HCT116 (cell line): ENCODE results near the gene GPR22. TPM values are rescaled to one million over a fixed set of nuclear protein-coding genes. Genes with fewer than 3 reads are reported as not detected.

Experiments used
- ATAC-seq: fragments of 200-7000 bp; cut with Tn5 transposase; 2 replicates; pipeline ENCODE4 v1.9.1; 2020; ENCODE audit warnings: mild to moderate bottlenecking, moderate library complexity
- BruUV-seq: library from RNA; stranded (reverse); fragments of 400-500 nt; replicated peaks from 2 replicates; lab custom pipeline; 2021; lab: Mats Ljungman, UMichigan
- CTCF ChIA-PET: fragments of 300-600 bp; sonication (Branson Sonifier 250); formaldehyde crosslinking; loops from one replicate; lab custom pipeline; 2021; ENCODE audit warnings: antibody characterized with exemption; lab: Charles Lee
- POLR2A ChIA-PET: fragments of 300-600, 350-600 bp; sonication (Branson Sonifier 250); formaldehyde crosslinking; loops from one replicate; lab custom pipeline; 2021; ENCODE audit warnings: antibody characterized with exemption; lab: Charles Lee
- RAD21 ChIA-PET, 2 experiments: fragments of 300-600 bp; sonication (Branson Sonifier 250); formaldehyde crosslinking; loops; one replicate each; lab custom pipeline; 2023; ENCODE audit warnings: low total read pairs in 2 of 2; ENCODE audit not compliant: uncharacterized antibody in 2 of 2, unreplicated experiment in 2 of 2, low non-redundant PET in 1 of 2; lab: Charles Lee
- DNase-seq: peaks from one replicate; pipeline ENCODE4 v3.0.0-alpha.2; 2010; ENCODE audit warnings: low read depth, low spot score
- H2AFZ ChIP-seq: fragments of 200-600 bp; shearing (Covaris generic), sonication (generic); 2 replicates; pipeline ENCODE4 v1.6.1; 2017; ENCODE audit warnings: low read depth, mixed run types, mixed read lengths, antibody characterized with exemption, low read length; ENCODE audit not compliant: poor library complexity, severe bottlenecking
- H3K27ac ChIP-seq: 2 replicates; pipeline ENCODE4 v1.5.1; 2012; ENCODE audit warnings: low read depth, low read length
- H3K27me3 ChIP-seq: fragments of 200-600 bp; sonication (generic); 2 replicates; pipeline ENCODE4 v1.6.1; 2016; ENCODE audit warnings: mixed run types, low read length, mixed read lengths; ENCODE audit not compliant: insufficient read depth
- H3K36me3 ChIP-seq, 2 experiments: fragments of 200-500 bp in 1 of 2; fragments of 200-600 bp in 1 of 2; sonication (Bioruptor generic) in 1 of 2; sonication (generic) in 1 of 2; 2 replicates each; pipeline versions ENCODE4 v1.5.1 to v1.6.1; 2014 to 2016; ENCODE audit warnings: low read length in 2 of 2, inconsistent platforms in 1 of 2, mixed read lengths in 1 of 2, mixed run types in 1 of 2; ENCODE audit not compliant: insufficient read depth in 2 of 2, control insufficient read depth in 1 of 2
- H3K4me1 ChIP-seq, 2 experiments: fragments of 200-600 bp in 1 of 2; sonication (generic) in 1 of 2; 2 replicates each; pipeline versions ENCODE4 v1.5.1 to v1.6.1; 2012 to 2017; ENCODE audit warnings: low read length in 2 of 2, inconsistent platforms in 1 of 2, mild to moderate bottlenecking in 1 of 2, mixed read lengths in 1 of 2, mixed run types in 1 of 2, moderate library complexity in 1 of 2; ENCODE audit not compliant: insufficient read depth in 2 of 2, control insufficient read depth in 1 of 2
- H3K4me2 ChIP-seq: fragments of 200-600 bp; sonication (generic); 2 replicates; pipeline ENCODE4 v1.6.1; 2017; ENCODE audit warnings: mixed run types, low read length, mixed read lengths
- H3K4me3 ChIP-seq, 2 experiments: fragments of 200-600 bp in 1 of 2; sonication (generic) in 1 of 2; replicated peaks in 1 of 2; 2 replicates each; pipeline ENCODE4 v1.5.1; 2011 to 2016; ENCODE audit warnings: low read length in 2 of 2, control low read depth in 1 of 2, low read depth in 1 of 2, mild to moderate bottlenecking in 1 of 2, mixed read lengths in 1 of 2, mixed run types in 1 of 2
- H3K79me2 ChIP-seq: fragments of 200-600 bp; sonication (generic); 2 replicates; pipeline ENCODE4 v1.6.1; 2017; ENCODE audit warnings: mild to moderate bottlenecking, mixed run types, low read length, moderate library complexity, mixed read lengths; ENCODE audit not compliant: insufficient read depth
- H3K9ac ChIP-seq: fragments of 200-600 bp; sonication (generic); 2 replicates; pipeline ENCODE4 v1.6.1; 2016; ENCODE audit warnings: low read length, mixed read lengths
- H3K9me2 ChIP-seq: fragments of 200-600 bp; sonication (generic), shearing (Covaris generic); 2 replicates; pipeline ENCODE4 v1.6.1; 2017; ENCODE audit warnings: mixed run types, mild to moderate bottlenecking, moderate library complexity; ENCODE audit not compliant: insufficient read depth
- H3K9me3 ChIP-seq, 2 experiments: fragments of 200-500 bp in 1 of 2; fragments of 200-600 bp in 1 of 2; sonication (Bioruptor generic) in 1 of 2; sonication (generic) in 1 of 2; 2 replicates each; pipeline ENCODE4 v1.6.1; 2014 to 2017; ENCODE audit warnings: low read length in 2 of 2, mixed read lengths in 2 of 2, inconsistent platforms in 1 of 2, low read depth in 1 of 2, mild to moderate bottlenecking in 1 of 2, mixed run types in 1 of 2, moderate library complexity in 1 of 2; ENCODE audit not compliant: control insufficient read depth in 1 of 2, insufficient read depth in 1 of 2
- H4K20me1 ChIP-seq: fragments of 200-600 bp; sonication (generic), shearing (Covaris generic); 2 replicates; pipeline ENCODE4 v1.6.1; 2017; ENCODE audit warnings: mixed run types, mild to moderate bottlenecking, moderate library complexity; ENCODE audit not compliant: insufficient read depth
- CEBPB ChIP-seq: IDR thresholded peaks from 2 replicates; pipeline ENCODE4 v1.6.1; 2012; ENCODE audit warnings: low read depth
- EGR1 ChIP-seq: IDR thresholded peaks from 2 replicates; pipeline ENCODE4 v1.6.1; 2012; ENCODE audit warnings: low read depth
- EZH2phosphoT487 ChIP-seq: fragments of 200-600 bp; IDR thresholded peaks from 2 replicates; pipeline ENCODE4 v1.6.1; 2018; ENCODE audit warnings: antibody characterized with exemption, borderline replicate concordance
- FOSL1 ChIP-seq: IDR thresholded peaks from 2 replicates; pipeline ENCODE4 v1.6.1; 2012; ENCODE audit warnings: low read depth
- POLR2A ChIP-seq: IDR thresholded peaks from 2 replicates; pipeline ENCODE4 v1.7.0; 2011; ENCODE audit warnings: borderline replicate concordance; ENCODE audit not compliant: insufficient read depth, insufficient read length; ENCODE audit errors: extremely low read depth
- SRF ChIP-seq: IDR thresholded peaks from 2 replicates; pipeline ENCODE4 v1.6.1; 2012; ENCODE audit warnings: low read depth
- YY1 ChIP-seq: IDR thresholded peaks from 2 replicates; pipeline ENCODE4 v1.6.1; 2011; ENCODE audit warnings: low read length, low read depth, moderate library complexity, mild to moderate bottlenecking; ENCODE audit not compliant: insufficient replicate concordance; ENCODE audit errors: extremely low read depth
- ZBTB33 ChIP-seq: IDR thresholded peaks from 2 replicates; pipeline ENCODE4 v1.6.1; 2011; ENCODE audit warnings: mild to moderate bottlenecking, low read length, moderate library complexity; ENCODE audit not compliant: insufficient replicate concordance; ENCODE audit errors: extremely low read depth
- ZFX ChIP-seq: fragments of 450-650 bp; IDR thresholded peaks from 2 replicates; pipeline ENCODE4 v1.6.1; 2017
- ZNF274 ChIP-seq: fragments of 200-500 bp; sonication (Bioruptor generic); IDR thresholded peaks from 2 replicates; pipeline ENCODE4 v1.6.1; 2014; ENCODE audit warnings: mild to moderate bottlenecking, low read depth, low read length, inconsistent platforms
- intact Hi-C: fragments of 100-400 bp; cut with micrococcal nuclease; formaldehyde crosslinking; loops from 2 replicates; pipeline ENCODE4 v1.10.0; 2022
- total RNA-seq: library from RNA; stranded (reverse); gene quantifications from one replicate; pipeline ENCODE4 v1.2.1, GENCODE V29; 2021; ENCODE audit not compliant: unreplicated experiment

The GPR22 gene
- total RNA-seq, 1 experiment from 2014 or later: not detected

- no peak for ATAC-seq
- no peaks in the 10 kb centered on the region for H3K27me3 ChIP-seq
- H3K4me3 ChIP-seq: no peak overlapping the region
- H2AFZ ChIP-seq: no peak overlapping the region
- no peaks in the 10 kb centered on the region for H3K36me3 ChIP-seq
- no peaks in the 10 kb centered on the region for H3K9me3 ChIP-seq
- H3K27ac ChIP-seq: no peak overlapping the region
- no TSS peak for BruUV-seq
- H3K9me2 ChIP-seq: no peaks in the 10 kb centered on the region
- H3K9ac ChIP-seq: no peak overlapping the region
- POLR2A ChIA-PET: no interaction called here
- intact Hi-C loops: no loop called here
- H4K20me1 ChIP-seq: no peaks in the 10 kb centered on the region
- no peaks in the 10 kb centered on the region for H3K4me1 ChIP-seq
- H3K4me2 ChIP-seq: no peak overlapping the region
- no peak for DNase-seq
- TF ChIP-seq SRF (no peak), EGR1 (no peak)
- RAD21 ChIA-PET: no interaction called here
- no peaks in the 10 kb centered on the region for H3K79me2 ChIP-seq
- CTCF ChIA-PET: no interaction called here
Measured at GRCh38 chr7:107430057-107430456, 39.8 kb upstream of the GPR22 start.

- BruUV-seq: no TSS peak
- POLR2A ChIA-PET: no interaction called here
- no peak overlapping the region for H3K9ac ChIP-seq
- CTCF ChIA-PET: no interaction called here
- no peak overlapping the region for H2AFZ ChIP-seq
- H3K36me3 ChIP-seq: no peaks in the 10 kb centered on the region
- H3K4me2 ChIP-seq: no peak overlapping the region
- H3K79me2 ChIP-seq: no peaks in the 10 kb centered on the region
- H3K4me3 ChIP-seq: no peak overlapping the region
- no peaks in the 10 kb centered on the region for H3K4me1 ChIP-seq
- RAD21 ChIA-PET: no interaction called here
- intact Hi-C loops: no loop called here
- H3K9me3 ChIP-seq: no peaks in the 10 kb centered on the region
- DNase-seq (no peak), ATAC-seq (no peak)
- H4K20me1 ChIP-seq: no peaks in the 10 kb centered on the region
- TF ChIP-seq EZH2phosphoT487: no peak
- no peak for TF ChIP-seq ZNF274
- no peak for TF ChIP-seq YY1
- no peak for TF ChIP-seq ZBTB33
- TF ChIP-seq ZFX: no peak
- no peak for TF ChIP-seq CEBPB
- no peak for TF ChIP-seq FOSL1
- no peak for TF ChIP-seq POLR2A
- no peak for TF ChIP-seq EGR1
- H3K27me3 ChIP-seq: no peaks in the 10 kb centered on the region
- no peaks in the 10 kb centered on the region for H3K9me2 ChIP-seq
- H3K27ac ChIP-seq: no peak overlapping the region
Measured at GRCh38 chr7:107432261-107432660, 37.6 kb upstream of the GPR22 start.
